ENCODE results near the gene AFF3. TPM values are rescaled to one million over a fixed set of nuclear protein-coding genes. Genes with fewer than 3 reads are reported as not detected.

AFF3 gene
- total RNA-seq, 1 experiment from 2014 or later: 0.61 TPM

DNA sequence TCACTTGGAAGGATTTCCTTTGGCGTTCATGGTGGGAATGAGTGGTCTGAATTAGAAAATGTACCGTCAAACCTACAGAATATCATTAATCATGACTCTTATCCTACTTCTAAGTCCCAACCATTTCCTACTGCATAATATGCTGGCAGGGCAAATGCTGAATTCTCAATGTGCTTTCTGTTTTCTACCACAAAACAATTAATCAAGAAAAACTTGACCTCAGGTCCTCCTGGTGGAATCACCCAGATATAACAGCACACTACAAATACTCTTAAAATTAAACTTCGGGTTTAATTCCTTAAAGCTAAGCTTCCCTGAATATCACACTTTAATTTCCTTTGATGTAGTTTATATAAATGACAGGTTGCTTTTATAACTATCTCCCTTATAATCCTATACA, 301.6 kb downstream of the AFF3 start:
- no TSS peak for BruUV-seq (replicated peaks)

More for the DNA sequence above, 301.6 kb downstream of the AFF3 start:
- Histone ChIP-seq H4K20me1 (ENCODE audit: insufficient read depth) (no peaks in the 10 kb centered on the region), H3K9me3 (ENCODE audit: control insufficient read depth in 1 of 2, insufficient read depth in 1 of 2, low read depth in 1 of 2, low read length in 2 of 2) (no peaks in the 10 kb centered on the region), H3K9me2 (ENCODE audit: insufficient read depth) (no peaks in the 10 kb centered on the region), H3K4me1 (ENCODE audit: control insufficient read depth in 1 of 2, insufficient read depth in 2 of 2, low read length in 2 of 2) (no peaks in the 10 kb centered on the region), H2AFZ (ENCODE audit: low read depth, low read length, poor library complexity, severe bottlenecking) (no peak overlapping the region), H3K4me2 (ENCODE audit: low read length) (no peak overlapping the region), H3K27ac (ENCODE audit: low read depth, low read length) (no peak overlapping the region), H3K4me3 (replicated peaks in 1 of 2; ENCODE audit: low read depth in 1 of 2, low read length in 2 of 2) (no peak overlapping the region), H3K79me2 (ENCODE audit: insufficient read depth, low read length) (no peaks in the 10 kb centered on the region), H3K9ac (ENCODE audit: low read length) (no peak overlapping the region), H3K27me3 (ENCODE audit: insufficient read depth, low read length) (peaks cover 51% of the 10 kb centered on the region), H3K36me3 (ENCODE audit: control insufficient read depth in 1 of 2, insufficient read depth in 2 of 2, low read length in 2 of 2) (no peaks in the 10 kb centered on the region)
- ChIA-PET RAD21 (ENCODE audit: low non-redundant PET in 1 of 2, low total read pairs in 2 of 2, uncharacterized antibody in 2 of 2, unreplicated experiment in 2 of 2) (no interaction called here), CTCF (no interaction called here), POLR2A (no interaction called here)
- ATAC-seq: no peak
- intact Hi-C loops (cut with micrococcal nuclease): no loop called here
- TF ChIP-seq EZH2 (IDR thresholded peaks at IDR 0.05): no peak
- TF ChIP-seq POLR2AphosphoS5 (IDR thresholded peaks at IDR 0.05; ENCODE audit: low read depth, low read length): no peak
- TF ChIP-seq SIN3A (IDR thresholded peaks at IDR 0.05; ENCODE audit: low read depth): no peak
- TF ChIP-seq EZH2phosphoT487 (IDR thresholded peaks at IDR 0.05; ENCODE audit: borderline replicate concordance): no peak
- TF ChIP-seq, protein P1, sequence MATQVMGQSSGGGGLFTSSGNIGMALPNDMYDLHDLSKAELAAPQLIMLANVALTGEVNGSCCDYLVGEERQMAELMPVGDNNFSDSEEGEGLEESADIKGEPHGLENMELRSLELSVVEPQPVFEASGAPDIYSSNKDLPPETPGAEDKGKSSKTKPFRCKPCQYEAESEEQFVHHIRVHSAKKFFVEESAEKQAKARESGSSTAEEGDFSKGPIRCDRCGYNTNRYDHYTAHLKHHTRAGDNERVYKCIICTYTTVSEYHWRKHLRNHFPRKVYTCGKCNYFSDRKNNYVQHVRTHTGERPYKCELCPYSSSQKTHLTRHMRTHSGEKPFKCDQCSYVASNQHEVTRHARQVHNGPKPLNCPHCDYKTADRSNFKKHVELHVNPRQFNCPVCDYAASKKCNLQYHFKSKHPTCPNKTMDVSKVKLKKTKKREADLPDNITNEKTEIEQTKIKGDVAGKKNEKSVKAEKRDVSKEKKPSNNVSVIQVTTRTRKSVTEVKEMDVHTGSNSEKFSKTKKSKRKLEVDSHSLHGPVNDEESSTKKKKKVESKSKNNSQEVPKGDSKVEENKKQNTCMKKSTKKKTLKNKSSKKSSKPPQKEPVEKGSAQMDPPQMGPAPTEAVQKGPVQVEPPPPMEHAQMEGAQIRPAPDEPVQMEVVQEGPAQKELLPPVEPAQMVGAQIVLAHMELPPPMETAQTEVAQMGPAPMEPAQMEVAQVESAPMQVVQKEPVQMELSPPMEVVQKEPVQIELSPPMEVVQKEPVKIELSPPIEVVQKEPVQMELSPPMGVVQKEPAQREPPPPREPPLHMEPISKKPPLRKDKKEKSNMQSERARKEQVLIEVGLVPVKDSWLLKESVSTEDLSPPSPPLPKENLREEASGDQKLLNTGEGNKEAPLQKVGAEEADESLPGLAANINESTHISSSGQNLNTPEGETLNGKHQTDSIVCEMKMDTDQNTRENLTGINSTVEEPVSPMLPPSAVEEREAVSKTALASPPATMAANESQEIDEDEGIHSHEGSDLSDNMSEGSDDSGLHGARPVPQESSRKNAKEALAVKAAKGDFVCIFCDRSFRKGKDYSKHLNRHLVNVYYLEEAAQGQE (IDR thresholded peaks at IDR 0.05; ENCODE audit: low read depth): no peak
- no peak for TF ChIP-seq RAD21 (IDR thresholded peaks at IDR 0.05; ENCODE audit: low read depth)
- TF ChIP-seq CEBPB (IDR thresholded peaks at IDR 0.05; ENCODE audit: low read depth): no peak
- TF ChIP-seq, protein P2, sequence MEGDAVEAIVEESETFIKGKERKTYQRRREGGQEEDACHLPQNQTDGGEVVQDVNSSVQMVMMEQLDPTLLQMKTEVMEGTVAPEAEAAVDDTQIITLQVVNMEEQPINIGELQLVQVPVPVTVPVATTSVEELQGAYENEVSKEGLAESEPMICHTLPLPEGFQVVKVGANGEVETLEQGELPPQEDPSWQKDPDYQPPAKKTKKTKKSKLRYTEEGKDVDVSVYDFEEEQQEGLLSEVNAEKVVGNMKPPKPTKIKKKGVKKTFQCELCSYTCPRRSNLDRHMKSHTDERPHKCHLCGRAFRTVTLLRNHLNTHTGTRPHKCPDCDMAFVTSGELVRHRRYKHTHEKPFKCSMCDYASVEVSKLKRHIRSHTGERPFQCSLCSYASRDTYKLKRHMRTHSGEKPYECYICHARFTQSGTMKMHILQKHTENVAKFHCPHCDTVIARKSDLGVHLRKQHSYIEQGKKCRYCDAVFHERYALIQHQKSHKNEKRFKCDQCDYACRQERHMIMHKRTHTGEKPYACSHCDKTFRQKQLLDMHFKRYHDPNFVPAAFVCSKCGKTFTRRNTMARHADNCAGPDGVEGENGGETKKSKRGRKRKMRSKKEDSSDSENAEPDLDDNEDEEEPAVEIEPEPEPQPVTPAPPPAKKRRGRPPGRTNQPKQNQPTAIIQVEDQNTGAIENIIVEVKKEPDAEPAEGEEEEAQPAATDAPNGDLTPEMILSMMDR (IDR thresholded peaks at IDR 0.05 in 2 of 3, conservative IDR thresholded peaks at IDR 0.05 in 1 of 3; ENCODE audit: borderline replicate concordance in 1 of 3, insufficient read depth in 1 of 3, low read depth in 2 of 3, low read length in 2 of 3): peak in 1 of 3 experiments; percentile 26; a peak in 1 of 6 replicates
- DNase-seq (ENCODE audit: low read depth, low spot score): no peak

Measured in HCT116 (cell line).